HK-2 (cell line): ENCODE measurements around the gene CAPS.
A peak's percentile ranks its signal among the peaks of the same experiment; 100 is the strongest.

Experiments used
- DNase-seq: peaks from one replicate; pipeline ENCODE4 v3.0.0-alpha.2; 2018; ENCODE audit not compliant: unreplicated experiment

CAPS gene

GRCh38 chr19:5891938-5892771 lies 21.9 kb upstream of the CAPS start:
- DNase-seq: peak; percentile 63

- DNase-seq: no peak
These were observed 21.2 kb upstream of the CAPS start for GRCh38 chr19:5892772-5893275.

- DNase-seq: no peak
These were observed 20.7 kb upstream of the CAPS start for GRCh38 chr19:5893296-5893903.

- DNase-seq: no peak
These were observed 19.9 kb upstream of the CAPS start for GRCh38 chr19:5893907-5894703.

- DNase-seq: no peak
These were observed 19.2 kb upstream of the CAPS start for GRCh38 chr19:5894704-5895349.

GRCh38 chr19:5895409-5895808 lies 18.6 kb upstream of the CAPS start:
- DNase-seq: no peak

GRCh38 chr19:5895890-5896289 lies 18.2 kb upstream of the CAPS start:
- no peak for DNase-seq

GRCh38 chr19:5896365-5897076 lies 17.5 kb upstream of the CAPS start:
- DNase-seq: no peak

GRCh38 chr19:5897189-5897969 lies 16.7 kb upstream of the CAPS start:
- DNase-seq: no peak

GRCh38 chr19:5899728-5900526 lies 14.1 kb upstream of the CAPS start:
- no peak for DNase-seq

GRCh38 chr19:5900976-5901375 lies 13.1 kb upstream of the CAPS start:
- no peak for DNase-seq

GRCh38 chr19:5903056-5903623 lies 10.9 kb upstream of the CAPS start:
- no peak for DNase-seq

- peak; percentile 98 for DNase-seq
These were observed 10.3 kb upstream of the CAPS start, which contains the start of gene NDUFA11 for GRCh38 chr19:5903624-5904351. Gene NDUFA11 (minus strand): TSS chr19:5903790. CDS start chr19:5903708, 82 bp downstream.

GRCh38 chr19:5904352-5905113 lies 9.5 kb upstream of the CAPS start, which contains the start of gene VMAC:
Gene VMAC (plus strand): TSS chr19:5904872. CDS start chr19:5904891, 19 bp downstream.
- DNase-seq: peak; percentile 99

GRCh38 chr19:5905114-5905778 lies 8.8 kb upstream of the CAPS start:
- DNase-seq: no peak

- DNase-seq: no peak
These were observed 6.8 kb upstream of the CAPS start for GRCh38 chr19:5907241-5907640.
